DND-41 (cell line): Measurements from ENCODE around the gene DUSP23.

Experiments
- ATAC-seq: fragments of 200-7000 bp; cut with Tn5 transposase; 3 replicates; pipeline ENCODE4 v1.9.1; 2021; ENCODE audit warnings: low read depth; ENCODE audit not compliant: insufficient read depth
- DNase-seq: peaks from one replicate; pipeline ENCODE4 v3.0.0-alpha.2; 2020
- H2AFZ ChIP-seq: 2 replicates; pipeline ENCODE4 v1.6.0; 2012; ENCODE audit warnings: low read depth, low read length
- H3K27ac ChIP-seq: 2 replicates; pipeline ENCODE4 v1.5.1; 2012; ENCODE audit warnings: low read length, inconsistent platforms
- H3K27me3 ChIP-seq: fragments of 200-600 bp; sonication (generic); 2 replicates; pipeline ENCODE4 v1.6.0; 2012; ENCODE audit warnings: low read length, mild to moderate bottlenecking, inconsistent platforms; ENCODE audit not compliant: insufficient read depth, poor library complexity
- H3K36me3 ChIP-seq: 2 replicates; pipeline ENCODE4 v1.5.1; 2012; ENCODE audit warnings: low read length, inconsistent platforms; ENCODE audit not compliant: insufficient read depth
- H3K4me1 ChIP-seq: 2 replicates; pipeline ENCODE4 v1.5.1; 2012; ENCODE audit warnings: mild to moderate bottlenecking, low read length; ENCODE audit not compliant: insufficient read depth
- H3K4me2 ChIP-seq: 2 replicates; pipeline ENCODE4 v1.6.0; 2012; ENCODE audit warnings: mild to moderate bottlenecking, moderate library complexity, low read length, inconsistent platforms; ENCODE audit not compliant: insufficient read depth
- H3K4me3 ChIP-seq, 2 experiments: fragments of 200-600 bp in 1 of 2; shearing (Covaris generic) in 1 of 2; 2 replicates each; pipeline ENCODE4 v1.5.1; 2012 to 2016; ENCODE audit warnings: inconsistent platforms in 2 of 2, low read length in 2 of 2, mild to moderate bottlenecking in 2 of 2, low read depth in 1 of 2, moderate library complexity in 1 of 2
- H3K79me2 ChIP-seq: 2 replicates; pipeline ENCODE4 v1.6.0; 2012; ENCODE audit warnings: low read length, inconsistent platforms; ENCODE audit not compliant: insufficient read depth
- H3K9ac ChIP-seq: 2 replicates; pipeline ENCODE4 v1.6.0; 2012; ENCODE audit warnings: low read depth, mild to moderate bottlenecking, inconsistent platforms, low read length, moderate library complexity
- H3K9me3 ChIP-seq: 2 replicates; pipeline ENCODE4 v1.5.1; 2012; ENCODE audit warnings: low read length, moderate library complexity, mild to moderate bottlenecking, inconsistent platforms; ENCODE audit not compliant: insufficient read depth, severe bottlenecking
- H4K20me1 ChIP-seq: 2 replicates; pipeline ENCODE4 v1.6.0; 2012; ENCODE audit warnings: low read length; ENCODE audit not compliant: insufficient read depth
- CTCF ChIP-seq: IDR thresholded peaks from 2 replicates; pipeline ENCODE4 v1.5.1; 2012; ENCODE audit warnings: borderline replicate concordance, low read length, moderate library complexity, mild to moderate bottlenecking; ENCODE audit not compliant: poor library complexity, severe bottlenecking; ENCODE audit errors: extremely low read depth
- EZH2 ChIP-seq: IDR thresholded peaks from 3 replicates; pipeline ENCODE4 v1.6.1; 2012; ENCODE audit warnings: borderline replicate concordance, low read depth, mild to moderate bottlenecking, moderate library complexity, low read length, inconsistent platforms; ENCODE audit not compliant: severe bottlenecking

The DUSP23 gene

GRCh38 chr1:159825564-159825963, 44.8 kb downstream of the DUSP23 start:
- peak; percentile 9 for DNase-seq
- Histone ChIP-seq H2AFZ (no peak overlapping the region), H4K20me1 (no peaks in the 10 kb centered on the region), H3K27ac (no peak overlapping the region), H3K4me1 (peaks cover 8% of the 10 kb centered on the region), H3K36me3 (no peaks in the 10 kb centered on the region), H3K79me2 (no peaks in the 10 kb centered on the region), H3K9me3 (no peaks in the 10 kb centered on the region), H3K4me3 (no peak overlapping the region), H3K4me2 (no peak overlapping the region), H3K9ac (no peak overlapping the region), H3K27me3 (no peaks in the 10 kb centered on the region)
- peak; percentile 44; the same call in 2 of the 3 replicates for ATAC-seq
- TF ChIP-seq EZH2 (no peak), CTCF (no peak)

DNA sequence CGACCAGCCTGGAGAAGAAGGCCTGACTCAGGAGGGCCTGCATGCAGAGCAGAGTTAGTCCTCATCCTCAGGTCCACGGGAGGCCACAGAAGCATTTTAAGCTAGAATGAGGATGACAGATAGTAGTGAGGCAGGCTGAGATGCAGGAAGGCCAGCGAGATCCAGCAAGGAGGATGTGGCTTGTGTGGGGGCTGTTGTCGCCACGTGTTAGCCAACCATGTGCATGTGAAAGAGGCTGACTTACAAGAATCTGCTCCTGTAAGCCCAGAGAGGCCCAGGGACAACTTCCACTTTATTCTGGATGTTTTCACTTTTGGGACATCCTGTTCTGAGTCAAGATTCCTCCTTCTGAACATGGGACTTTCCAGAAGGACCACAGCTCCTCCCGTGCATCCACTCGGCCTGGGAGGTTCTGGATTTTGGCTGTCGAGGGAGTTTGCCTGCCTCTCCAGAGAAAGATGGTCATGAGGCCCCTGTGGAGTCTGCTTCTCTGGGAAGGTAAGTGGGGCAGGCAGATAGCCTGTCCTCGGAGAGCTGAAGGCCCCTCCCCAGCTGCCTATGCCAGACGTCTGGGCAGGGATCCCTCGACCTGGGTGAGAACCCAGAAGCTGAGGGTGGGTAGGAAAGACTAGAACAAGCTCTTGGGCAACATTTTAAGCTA, 45.8 kb downstream of the DUSP23 start, which contains the start of gene SLAMF8:
TSS of gene SLAMF8 (plus strand) at position 433 of the 661 bp plus-strand sequence. CDS start at position 459, 26 bp downstream.
- no peaks in the 10 kb centered on the region for H3K79me2 ChIP-seq
- no peaks in the 10 kb centered on the region for H3K9me3 ChIP-seq
- peak; percentile 65 for DNase-seq
- no peak within 1 kb of the TSS for H3K4me2 ChIP-seq
- H3K9ac ChIP-seq, result no peak within 1 kb of the TSS
- TF ChIP-seq CTCF, result no peak
- TF ChIP-seq EZH2, result no peak
- no peaks in the 10 kb centered on the region for H3K36me3 ChIP-seq
- H3K27ac ChIP-seq, result no peak within 1 kb of the TSS
- no peaks in the 10 kb centered on the region for H4K20me1 ChIP-seq
- ATAC-seq, result peak; percentile 86
- no peaks in the 10 kb centered on the region for H3K27me3 ChIP-seq
- peaks cover 8% of the 10 kb centered on the region for H3K4me1 ChIP-seq
- H2AFZ ChIP-seq, result no peak within 1 kb of the TSS
- no peak within 1 kb of the TSS for H3K4me3 ChIP-seq

DNA sequence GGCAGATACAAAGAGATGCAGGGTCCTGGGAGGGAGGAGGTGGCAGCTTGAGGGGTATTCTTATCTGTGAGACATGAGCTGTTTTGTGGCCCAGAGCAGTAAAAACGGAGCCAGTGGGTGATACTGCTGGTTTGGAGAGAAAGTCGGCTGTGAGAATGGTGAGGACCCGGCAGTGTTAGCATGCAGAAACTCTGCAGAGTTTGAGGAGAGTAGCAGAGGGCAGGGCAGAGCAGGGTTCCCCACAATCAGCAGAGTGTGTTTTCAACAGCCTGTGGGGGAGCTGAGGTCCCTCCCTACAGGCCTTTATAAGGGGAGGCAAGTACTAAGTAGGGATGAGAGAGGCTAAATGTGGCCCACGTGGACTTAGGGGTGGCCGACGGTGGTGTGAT, 46.3 kb downstream of the DUSP23 start:
- Histone ChIP-seq H3K27ac (no peak overlapping the region), H3K9me3 (no peaks in the 10 kb centered on the region), H2AFZ (no peak overlapping the region), H4K20me1 (no peaks in the 10 kb centered on the region), H3K36me3 (no peaks in the 10 kb centered on the region), H3K9ac (no peak overlapping the region), H3K4me3 (no peak overlapping the region), H3K27me3 (no peaks in the 10 kb centered on the region), H3K4me1 (peaks cover 8% of the 10 kb centered on the region), H3K79me2 (no peaks in the 10 kb centered on the region), H3K4me2 (no peak overlapping the region)
- ATAC-seq, result no peak
- no peak for DNase-seq
- TF ChIP-seq EZH2, result no peak
- TF ChIP-seq CTCF, result no peak

DNA sequence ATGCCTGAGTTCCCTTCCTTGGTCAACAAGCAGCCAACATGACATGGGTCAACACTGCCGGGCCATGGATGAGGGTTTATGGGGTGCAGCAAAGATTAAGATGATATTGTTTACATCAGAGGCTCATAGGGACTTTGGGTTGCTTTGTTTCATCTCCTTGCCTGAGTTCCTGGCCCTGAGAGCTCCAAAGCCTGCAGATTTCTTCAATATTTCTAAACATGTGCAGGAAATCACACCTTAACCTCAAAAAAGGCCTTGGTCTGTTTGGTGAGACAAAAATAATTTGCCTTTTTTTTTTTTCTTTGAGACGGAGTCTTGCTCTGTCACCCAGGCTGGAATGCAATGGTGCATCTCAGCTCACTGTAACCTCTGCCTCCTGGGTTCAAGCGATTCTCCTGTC, 46.8 kb downstream of the DUSP23 start:
- ATAC-seq (no peak), DNase-seq (no peak)
- H3K27ac ChIP-seq, result no peak overlapping the region
- no peaks in the 10 kb centered on the region for H3K9me3 ChIP-seq
- no peaks in the 10 kb centered on the region for H3K27me3 ChIP-seq
- H3K4me1 ChIP-seq, result peaks cover 8% of the 10 kb centered on the region
- TF ChIP-seq EZH2 (no peak), CTCF (no peak)
- no peak overlapping the region for H3K4me2 ChIP-seq
- no peak overlapping the region for H2AFZ ChIP-seq
- H3K79me2 ChIP-seq, result no peaks in the 10 kb centered on the region
- no peak overlapping the region for H3K9ac ChIP-seq
- no peaks in the 10 kb centered on the region for H4K20me1 ChIP-seq
- no peaks in the 10 kb centered on the region for H3K36me3 ChIP-seq
- H3K4me3 ChIP-seq, result no peak overlapping the region
